ENCODE results near the gene SLK. TPM values are rescaled to one million over a fixed set of nuclear protein-coding genes. Genes with fewer than 3 reads are reported as not detected.

The SLK gene
- total RNA-seq, 2 donors from 2014 or later: 21.7 to 24.1 TPM

DNA sequence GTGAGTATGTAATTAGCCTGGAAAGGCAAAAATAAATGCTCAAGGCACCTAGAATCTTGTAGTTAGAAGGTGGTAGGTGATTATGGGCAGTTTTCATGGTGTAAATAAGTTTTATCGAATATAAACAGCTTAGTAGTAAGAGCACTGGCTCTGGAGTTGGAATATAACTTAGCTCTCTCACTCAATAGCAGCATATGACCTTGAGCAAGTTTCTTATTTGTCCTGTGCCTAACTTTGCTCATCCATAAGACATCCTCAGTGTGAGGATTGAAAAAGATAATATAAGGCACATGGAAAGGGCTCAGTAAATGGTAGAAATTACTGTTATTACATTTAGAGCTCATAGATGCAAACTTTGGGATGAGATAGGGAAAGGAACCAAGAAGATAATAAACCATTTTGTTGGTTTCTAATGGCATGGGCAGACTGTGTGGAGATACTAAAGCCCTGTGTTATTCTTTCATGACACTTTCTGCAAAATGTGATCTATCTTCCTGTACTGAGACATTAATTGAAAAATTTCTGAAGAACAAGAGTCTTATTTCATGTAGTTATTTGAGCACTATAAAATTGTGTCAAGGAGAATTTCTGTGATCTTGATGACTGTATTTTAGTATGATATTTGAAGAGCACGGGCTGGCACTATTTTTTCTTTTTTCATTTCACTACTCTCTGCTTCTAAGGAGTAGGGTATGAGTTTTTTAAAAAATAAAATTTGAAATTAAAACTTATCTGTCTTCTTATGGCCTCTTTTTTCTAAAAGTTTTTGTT lies 3.1 kb downstream of the SLK start:
- peaks cover 14 to 19% of the 10 kb centered on the region in 2 donors for H3K36me3 Mint-ChIP-seq
- ATAC-seq (no peak), DNase-seq (ENCODE audit: low spot score in 2 of 2) (no peak)
- H3K27ac Mint-ChIP-seq: peak overlapping the region in 1 of 2 donors; percentile 88
- H3K9me3 Mint-ChIP-seq: peaks cover 0 to 6% of the 10 kb centered on the region in 2 donors

DNA sequence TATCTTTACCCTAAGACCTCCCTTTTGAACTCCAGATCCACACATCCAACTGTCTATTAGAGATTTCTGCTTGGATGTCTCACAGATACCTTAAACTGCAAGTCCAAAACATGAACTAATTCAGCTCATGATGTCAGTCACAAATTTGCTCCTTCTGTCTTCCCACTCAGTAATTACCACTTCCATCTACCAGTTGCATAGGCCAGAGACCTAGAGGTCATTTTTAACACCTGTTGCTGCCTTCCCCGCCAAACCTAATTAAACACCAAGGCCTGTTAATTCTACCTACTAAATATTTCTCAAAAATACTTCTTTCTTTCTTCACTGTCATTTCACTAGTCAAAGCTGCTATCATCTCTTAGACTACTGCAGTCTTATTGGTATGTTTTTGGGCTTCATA lies 8.2 kb downstream of the SLK start:
- ATAC-seq (no peak), DNase-seq (ENCODE audit: low spot score in 2 of 2) (no peak)
- no peak overlapping the region for H3K27ac Mint-ChIP-seq
- peaks cover 0 to 9% of the 10 kb centered on the region in 2 donors for H3K36me3 Mint-ChIP-seq
- H3K9me3 Mint-ChIP-seq: peaks cover 0 to 10% of the 10 kb centered on the region in 2 donors

- Mint-ChIP-seq H3K27ac (no peak overlapping the region), H3K9me3 (peaks cover 0 to 10% of the 10 kb centered on the region in 2 donors), H3K36me3 (peaks cover 0 to 9% of the 10 kb centered on the region in 2 donors)
- no peak for DNase-seq (ENCODE audit: low spot score in 2 of 2)
- no peak for ATAC-seq
These were observed 10.3 kb downstream of the SLK start for GRCh38 chr10:103977204-103977603.

DNA sequence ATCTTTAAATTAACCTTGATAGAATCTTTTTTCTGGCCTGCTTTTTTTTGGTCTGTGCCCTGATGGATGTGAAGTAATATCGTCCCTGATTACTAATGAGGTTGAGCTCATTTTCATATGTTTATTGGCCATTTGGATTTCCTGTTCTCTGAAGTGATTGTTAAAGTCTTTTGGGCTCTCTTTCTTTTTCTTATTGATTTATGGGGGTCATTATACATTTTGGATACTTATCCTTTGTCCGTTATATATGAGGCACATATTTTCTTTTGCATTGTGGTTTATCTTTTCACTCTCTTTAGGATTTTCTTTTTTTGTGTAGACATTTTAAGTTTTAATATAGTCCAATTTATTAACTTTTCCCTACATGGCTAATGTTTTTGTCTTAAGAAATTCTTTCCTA lies 12.6 kb downstream of the SLK start:
- DNase-seq (ENCODE audit: low spot score in 2 of 2) (no peak), ATAC-seq (no peak)
- peaks cover 0 to 6% of the 10 kb centered on the region in 2 donors for H3K9me3 Mint-ChIP-seq
- H3K36me3 Mint-ChIP-seq: peaks cover 0 to 9% of the 10 kb centered on the region in 2 donors
- H3K27ac Mint-ChIP-seq: no peak overlapping the region

DNA sequence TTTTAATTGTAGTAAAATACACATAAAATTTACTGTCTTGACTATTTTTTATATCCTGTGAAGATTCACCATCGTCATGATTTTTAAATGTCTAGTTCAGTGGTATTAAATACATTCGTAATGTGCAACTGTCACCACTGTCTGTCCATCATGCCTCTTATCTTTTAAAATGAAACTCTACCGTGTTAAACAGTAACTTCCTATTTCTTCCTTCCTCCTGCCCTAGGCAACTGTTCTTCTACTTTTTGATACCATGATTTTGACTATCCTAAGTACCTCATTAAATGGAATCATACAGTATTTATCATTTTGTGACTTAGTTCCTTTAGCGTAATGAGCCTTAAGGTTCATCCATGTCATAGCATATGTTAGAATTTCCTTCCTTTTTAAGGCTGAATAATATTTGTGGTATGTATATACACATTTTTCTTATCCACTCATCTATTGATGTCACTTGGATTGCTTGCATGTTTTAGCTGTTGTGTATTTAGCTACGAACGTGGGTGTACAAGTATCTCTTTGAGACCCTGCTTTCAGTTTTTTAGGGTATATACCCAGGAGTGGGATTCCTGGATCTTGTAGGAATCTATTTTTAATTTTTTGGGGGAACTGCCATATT lies 13.5 kb downstream of the SLK start:
- Mint-ChIP-seq H3K36me3 (peaks cover 0 to under 1% of the 10 kb centered on the region in 2 donors), H3K27ac (no peak overlapping the region), H3K9me3 (peaks cover 0 to under 1% of the 10 kb centered on the region in 2 donors)
- DNase-seq (ENCODE audit: low spot score in 2 of 2): no peak
- no peak for ATAC-seq

- Mint-ChIP-seq H3K9me3 (no peaks in the 10 kb centered on the region), H3K36me3 (no peaks in the 10 kb centered on the region), H3K27ac (peak overlapping the region in 1 of 2 donors; percentile 40)
- no peak for DNase-seq (ENCODE audit: low spot score in 2 of 2)
- ATAC-seq: no peak
These were observed 15.7 kb downstream of the SLK start for GRCh38 chr10:103982639-103983038.

- Mint-ChIP-seq H3K27ac (peak overlapping the region; percentile 6 to 40), H3K9me3 (no peaks in the 10 kb centered on the region), H3K36me3 (no peaks in the 10 kb centered on the region)
- DNase-seq (ENCODE audit: low spot score in 2 of 2) (peak in 1 of 2 donors; percentile 13), ATAC-seq (peak; percentile 89 to 94)
These were observed 16.5 kb downstream of the SLK start for GRCh38 chr10:103983367-103983911.

GRCh38 chr10:103985726-103986125 lies 18.8 kb downstream of the SLK start:
- no peaks in the 10 kb centered on the region for H3K36me3 Mint-ChIP-seq
- H3K27ac Mint-ChIP-seq: no peak overlapping the region

GRCh38 chr10:103986360-103986759 lies 19.4 kb downstream of the SLK start:
- peak; percentile 34 to 62 for ATAC-seq

More at GRCh38 chr10:103985726-103986125, 18.8 kb downstream of the SLK start:
- ATAC-seq (no peak), DNase-seq (ENCODE audit: low spot score in 2 of 2) (no peak)
- no peaks in the 10 kb centered on the region for H3K9me3 Mint-ChIP-seq

GRCh38 chr10:103990121-103990520 lies 23.2 kb downstream of the SLK start:
- Mint-ChIP-seq H3K27ac (no peak overlapping the region), H3K9me3 (no peaks in the 10 kb centered on the region), H3K36me3 (no peaks in the 10 kb centered on the region)
- no peak for ATAC-seq
- DNase-seq (ENCODE audit: low spot score in 2 of 2): no peak

More at GRCh38 chr10:103986360-103986759, 19.4 kb downstream of the SLK start:
- H3K36me3 Mint-ChIP-seq: no peaks in the 10 kb centered on the region
- no peak for DNase-seq (ENCODE audit: low spot score in 2 of 2)
- no peaks in the 10 kb centered on the region for H3K9me3 Mint-ChIP-seq
- no peak overlapping the region for H3K27ac Mint-ChIP-seq

GRCh38 chr10:103990531-103990930 lies 23.6 kb downstream of the SLK start:
- no peaks in the 10 kb centered on the region for H3K36me3 Mint-ChIP-seq
- ATAC-seq (no peak), DNase-seq (ENCODE audit: low spot score in 2 of 2) (no peak)
- no peaks in the 10 kb centered on the region for H3K9me3 Mint-ChIP-seq
- no peak overlapping the region for H3K27ac Mint-ChIP-seq

DNA sequence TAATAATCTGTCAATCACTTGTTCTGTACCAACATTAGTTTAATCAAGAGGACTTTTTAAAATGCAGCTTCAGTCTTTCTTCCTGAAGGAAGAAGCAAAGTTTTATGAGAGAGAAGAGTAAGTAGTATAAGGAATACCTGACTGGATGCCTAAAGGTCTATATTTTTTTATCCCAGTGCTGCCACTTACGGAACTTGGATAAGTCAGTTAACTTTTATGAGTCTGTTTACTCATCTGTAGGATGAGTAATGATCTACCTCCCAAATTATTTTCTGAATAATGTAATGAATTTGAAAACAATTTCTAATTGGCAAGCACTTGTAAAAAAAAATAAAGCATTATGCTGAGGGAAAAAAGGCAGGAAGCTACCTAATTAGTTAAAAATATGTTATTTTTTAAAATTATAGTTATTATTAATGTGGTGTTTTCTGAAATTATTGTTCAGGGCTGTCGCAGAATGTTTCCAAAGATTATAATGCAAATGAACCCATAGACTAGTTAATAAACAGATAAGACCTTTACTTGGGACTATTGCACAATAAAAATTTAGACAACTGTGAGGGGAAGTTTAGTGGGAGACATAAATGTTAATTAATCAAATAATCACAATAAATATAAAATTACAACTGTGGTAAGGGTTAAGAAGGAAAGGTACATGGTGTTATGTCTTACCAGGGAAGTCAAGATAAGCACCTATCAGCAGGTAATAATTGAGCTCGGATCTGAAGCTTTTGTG lies 24.6 kb downstream of the SLK start:
- no peak for DNase-seq (ENCODE audit: low spot score in 2 of 2)
- ATAC-seq: no peak
- H3K9me3 Mint-ChIP-seq: no peaks in the 10 kb centered on the region
- H3K36me3 Mint-ChIP-seq: no peaks in the 10 kb centered on the region
- no peak overlapping the region for H3K27ac Mint-ChIP-seq

DNA sequence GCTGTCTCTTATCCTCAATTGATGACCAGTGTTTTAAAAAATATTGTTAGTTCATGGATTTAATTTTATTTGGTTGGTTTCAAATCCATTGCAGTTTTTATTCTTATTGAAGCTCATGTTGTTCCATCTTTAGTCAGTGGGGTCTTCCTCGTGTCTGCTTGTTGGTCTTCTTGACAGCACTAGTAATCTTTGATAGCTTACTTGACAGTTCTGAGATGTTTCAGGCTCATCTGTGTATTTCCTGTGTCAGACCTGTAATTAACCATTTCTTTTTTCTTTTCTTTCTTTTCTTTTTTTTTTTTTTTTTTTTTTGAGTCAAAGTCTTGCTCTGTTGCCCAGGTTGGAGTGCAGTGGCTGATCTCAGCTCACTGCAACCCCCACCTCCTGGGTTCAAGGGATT lies 28.2 kb downstream of the SLK start:
- H3K36me3 Mint-ChIP-seq: no peaks in the 10 kb centered on the region
- DNase-seq (ENCODE audit: low spot score in 2 of 2): no peak
- no peak for ATAC-seq
- H3K27ac Mint-ChIP-seq: peak overlapping the region in 1 of 2 donors; percentile 60
- no peaks in the 10 kb centered on the region for H3K9me3 Mint-ChIP-seq

DNA sequence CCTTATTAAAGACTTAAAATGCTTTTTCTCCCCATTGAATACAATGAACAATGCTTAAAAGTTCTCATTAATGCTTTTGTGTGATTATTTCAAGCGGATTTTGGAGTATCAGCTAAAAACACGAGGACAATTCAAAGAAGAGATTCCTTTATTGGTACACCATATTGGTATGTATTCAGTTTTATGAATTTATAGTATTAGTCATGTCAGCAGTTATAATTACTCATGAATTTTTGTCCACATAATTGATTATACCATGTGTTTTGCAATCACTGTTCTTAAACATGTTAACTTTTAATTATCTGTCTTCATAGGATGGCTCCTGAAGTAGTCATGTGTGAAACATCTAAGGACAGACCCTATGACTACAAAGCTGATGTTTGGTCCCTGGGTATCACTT lies 31.9 kb downstream of the SLK start:
- no peak overlapping the region for H3K27ac Mint-ChIP-seq
- H3K36me3 Mint-ChIP-seq: peaks cover 17 to 18% of the 10 kb centered on the region in 2 donors
- ATAC-seq (no peak), DNase-seq (ENCODE audit: low spot score in 2 of 2) (no peak)
- H3K9me3 Mint-ChIP-seq: no peaks in the 10 kb centered on the region

DNA sequence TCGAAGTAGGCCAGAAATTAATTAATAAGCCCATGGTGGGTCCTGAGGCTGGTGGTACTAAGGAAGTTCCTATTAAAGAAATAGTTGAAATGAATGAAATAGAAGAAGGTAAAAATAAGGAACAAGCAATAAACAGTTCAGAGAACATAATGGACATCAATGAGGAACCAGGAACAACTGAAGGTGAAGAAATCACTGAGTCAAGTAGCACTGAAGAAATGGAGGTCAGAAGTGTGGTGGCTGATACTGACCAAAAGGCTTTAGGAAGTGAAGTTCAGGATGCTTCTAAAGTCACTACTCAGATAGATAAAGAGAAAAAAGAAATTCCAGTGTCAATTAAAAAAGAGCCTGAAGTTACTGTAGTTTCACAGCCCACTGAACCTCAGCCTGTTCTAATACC lies 36.0 kb downstream of the SLK start:
- peak overlapping the region; percentile 7 to 19 for H3K27ac Mint-ChIP-seq

DNA sequence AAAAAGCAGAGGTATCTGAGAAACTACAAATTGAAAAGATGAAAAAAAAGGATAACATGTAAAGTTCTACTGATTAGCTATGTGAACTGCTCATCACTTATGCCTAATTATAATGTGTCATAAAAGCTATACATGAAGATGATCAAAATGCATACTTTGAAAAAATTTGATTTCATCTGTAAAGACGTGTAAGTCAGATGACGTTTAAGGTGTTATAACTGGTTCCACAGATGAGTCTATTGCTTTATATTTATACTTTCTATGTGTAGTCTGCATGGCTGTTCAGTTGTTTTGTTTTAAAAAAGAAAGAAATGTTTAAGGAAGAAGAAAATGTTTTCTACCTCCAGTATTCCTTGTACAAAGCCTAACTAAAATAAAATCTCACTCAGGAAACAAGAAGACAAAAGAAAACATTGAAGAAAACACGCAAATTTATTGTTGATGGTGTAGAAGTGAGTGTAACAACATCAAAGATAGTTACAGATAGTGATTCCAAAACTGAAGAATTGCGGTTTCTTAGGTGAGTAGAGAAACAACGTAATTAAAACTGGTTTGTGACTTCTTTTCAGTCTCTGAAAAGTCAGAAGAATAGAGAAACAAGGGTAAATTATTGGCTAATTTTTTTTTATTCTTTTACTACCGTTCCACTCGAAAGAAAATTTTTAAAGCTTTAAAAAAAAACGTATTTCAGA lies 38.4 kb downstream of the SLK start:
- ATAC-seq (peak in 1 of 2 donors; percentile 60), DNase-seq (ENCODE audit: low spot score in 2 of 2) (no peak)
- Mint-ChIP-seq H3K36me3 (peaks cover 17 to 18% of the 10 kb centered on the region in 2 donors), H3K9me3 (no peaks in the 10 kb centered on the region), H3K27ac (peak overlapping the region in 1 of 2 donors; percentile 48)

More for the DNA sequence above, 36.0 kb downstream of the SLK start:
- Mint-ChIP-seq H3K36me3 (peaks cover 17 to 18% of the 10 kb centered on the region in 2 donors), H3K9me3 (no peaks in the 10 kb centered on the region)
- ATAC-seq (no peak), DNase-seq (ENCODE audit: low spot score in 2 of 2) (no peak)

Data from activated naive CD4-positive, alpha-beta T cell treated with anti-CD3 and anti-CD28 coated beads, Interleukin-2, amount 50 U/mL, for 72 hours (primary cell).